Endothelial cell (in vitro differentiated cells): ENCODE data around the gene CRIP2. TPM values are rescaled to one million over a fixed set of nuclear protein-coding genes. Genes with fewer than 3 reads are reported as not detected.

Source experiments
- DNase-seq: peaks from one replicate; pipeline ENCODE4 v3.0.0; 2021; ENCODE audit warnings: low spot score
- H3K27ac Mint-ChIP-seq: one replicate; pipeline ENCODE4 v1.8.0; 2021; ENCODE audit warnings: mixed read lengths, inconsistent platforms; ENCODE audit not compliant: unreplicated experiment
- H3K27me3 Mint-ChIP-seq: one replicate; pipeline ENCODE4 v1.8.0; 2021; ENCODE audit warnings: mild to moderate bottlenecking, moderate library complexity, mixed read lengths, inconsistent platforms; ENCODE audit not compliant: unreplicated experiment
- H3K36me3 Mint-ChIP-seq: one replicate; pipeline ENCODE4 v1.8.0; 2021; ENCODE audit warnings: mild to moderate bottlenecking, low read depth, mixed read lengths, inconsistent platforms; ENCODE audit not compliant: unreplicated experiment
- H3K4me1 Mint-ChIP-seq: one replicate; pipeline ENCODE4 v1.8.0; 2021; ENCODE audit warnings: mild to moderate bottlenecking, mixed read lengths, inconsistent platforms; ENCODE audit not compliant: unreplicated experiment
- H3K4me3 Mint-ChIP-seq: one replicate; pipeline ENCODE4 v1.8.0; 2021; ENCODE audit warnings: mild to moderate bottlenecking, mixed read lengths, inconsistent platforms; ENCODE audit not compliant: unreplicated experiment
- H3K9me3 Mint-ChIP-seq: one replicate; pipeline ENCODE4 v1.8.0; 2021; ENCODE audit warnings: mixed read lengths, inconsistent platforms; ENCODE audit not compliant: unreplicated experiment
- CTCF ChIP-seq: fragments of 200-600 bp; sonication (generic); IDR thresholded peaks from one replicate; pipeline ENCODE4 v1.5.0; 2021; ENCODE audit warnings: antibody characterized with exemption; ENCODE audit not compliant: unreplicated experiment
- total RNA-seq: library from RNA; stranded (reverse); fragmentation: NEBNext Ultra II Directional; extraction: Animal tissue kit (Norgen Biotek cat#: 25700); gene quantifications from one replicate; pipeline ENCODE4 v1.2.1, GENCODE V29; 2021; ENCODE audit not compliant: unreplicated experiment

Gene CRIP2
- total RNA-seq, 1 donor from 2014 or later = 67.4 TPM

GRCh38 chr14:105525861-105526775, 51.5 kb downstream of the CRIP2 start, which contains the start of gene TMEM121:
Gene TMEM121, plus strand, starts transcription at chr14:105526583. Its CDS starts 2,252 bp downstream, at chr14:105528835.
- no peaks in the 10 kb centered on the region for H3K4me1 Mint-ChIP-seq
- peaks cover 14% of the 10 kb centered on the region for H3K27me3 Mint-ChIP-seq
- H3K9me3 Mint-ChIP-seq = no peaks in the 10 kb centered on the region
- no peak within 1 kb of the TSS for H3K27ac Mint-ChIP-seq
- DNase-seq = peak; percentile 30
- TF ChIP-seq CTCF = no peak
- H3K4me3 Mint-ChIP-seq = peak within 1 kb of the TSS; percentile 79
- H3K36me3 Mint-ChIP-seq = no peaks in the 10 kb centered on the region

GRCh38 chr14:105526776-105527380, 52.3 kb downstream of the CRIP2 start:
- Mint-ChIP-seq H3K4me3 (no peak overlapping the region), H3K9me3 (no peaks in the 10 kb centered on the region), H3K27me3 (peaks cover 17% of the 10 kb centered on the region), H3K4me1 (no peaks in the 10 kb centered on the region), H3K27ac (no peak overlapping the region), H3K36me3 (no peaks in the 10 kb centered on the region)
- no peak for DNase-seq
- TF ChIP-seq CTCF = no peak

- no peak for DNase-seq
- Mint-ChIP-seq H3K27me3 (peaks cover 16% of the 10 kb centered on the region), H3K36me3 (no peaks in the 10 kb centered on the region), H3K27ac (no peak overlapping the region), H3K9me3 (no peaks in the 10 kb centered on the region), H3K4me3 (no peak overlapping the region), H3K4me1 (no peaks in the 10 kb centered on the region)
- TF ChIP-seq CTCF = no peak
Observed at GRCh38 chr14:105527381-105527825, 52.8 kb downstream of the CRIP2 start.

- Mint-ChIP-seq H3K9me3 (no peaks in the 10 kb centered on the region), H3K27me3 (peaks cover 19% of the 10 kb centered on the region), H3K36me3 (no peaks in the 10 kb centered on the region), H3K27ac (no peak overlapping the region), H3K4me1 (no peaks in the 10 kb centered on the region), H3K4me3 (no peak overlapping the region)
- peak; percentile 74 for TF ChIP-seq CTCF
- DNase-seq = peak; percentile 84
Observed at GRCh38 chr14:105527826-105528585, 53.4 kb downstream of the CRIP2 start.
